NOMO-1 treated with dmso at 0.1 percent for 144 hours (cell line): Measurements from ENCODE around the gene PLEKHO2.

Experiments used
- DNase-seq: peaks from one replicate; lab custom pipeline; 2025; ENCODE audit not compliant: unreplicated experiment; lab: John Stamatoyannopoulos, UW

Gene PLEKHO2

DNA sequence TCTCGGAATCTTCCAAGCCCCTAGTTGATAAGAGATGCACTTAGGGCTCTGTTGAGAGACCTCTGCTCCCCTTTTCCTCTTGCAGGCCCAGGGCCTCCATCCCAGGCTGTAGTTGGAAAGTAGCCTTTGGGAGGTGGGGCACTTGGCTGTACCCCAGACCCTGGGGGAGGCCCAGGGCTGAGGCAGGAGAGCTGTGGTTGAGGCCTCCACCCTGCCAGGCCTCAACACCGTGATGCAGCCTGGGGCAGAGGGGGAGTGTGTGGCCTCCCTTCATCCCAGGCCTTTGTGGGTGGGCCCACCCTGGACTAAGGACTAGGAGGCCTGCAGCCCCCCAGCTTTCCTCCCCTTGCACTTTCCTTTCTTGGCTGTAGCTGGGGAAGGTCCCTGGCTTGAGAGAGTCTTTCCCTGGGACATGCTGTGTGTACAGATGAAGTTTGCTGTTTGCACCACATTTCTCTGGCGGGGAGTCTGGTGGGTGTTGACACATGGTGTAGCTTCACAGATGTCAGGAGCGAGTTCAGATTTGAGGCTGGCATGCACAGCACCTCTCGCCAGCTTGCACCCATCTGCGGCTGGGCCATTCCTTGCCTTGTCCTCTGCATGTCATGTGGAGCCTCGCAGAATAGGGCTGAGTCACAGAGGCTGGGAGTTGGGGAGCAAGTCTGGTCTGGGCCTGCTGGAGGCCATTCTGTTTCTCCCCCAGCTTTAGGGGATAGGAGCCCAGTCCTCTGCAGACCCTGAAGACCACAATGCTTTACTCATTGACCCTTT lies 13.7 kb downstream of the PLEKHO2 start:
- DNase-seq = no peak

DNA sequence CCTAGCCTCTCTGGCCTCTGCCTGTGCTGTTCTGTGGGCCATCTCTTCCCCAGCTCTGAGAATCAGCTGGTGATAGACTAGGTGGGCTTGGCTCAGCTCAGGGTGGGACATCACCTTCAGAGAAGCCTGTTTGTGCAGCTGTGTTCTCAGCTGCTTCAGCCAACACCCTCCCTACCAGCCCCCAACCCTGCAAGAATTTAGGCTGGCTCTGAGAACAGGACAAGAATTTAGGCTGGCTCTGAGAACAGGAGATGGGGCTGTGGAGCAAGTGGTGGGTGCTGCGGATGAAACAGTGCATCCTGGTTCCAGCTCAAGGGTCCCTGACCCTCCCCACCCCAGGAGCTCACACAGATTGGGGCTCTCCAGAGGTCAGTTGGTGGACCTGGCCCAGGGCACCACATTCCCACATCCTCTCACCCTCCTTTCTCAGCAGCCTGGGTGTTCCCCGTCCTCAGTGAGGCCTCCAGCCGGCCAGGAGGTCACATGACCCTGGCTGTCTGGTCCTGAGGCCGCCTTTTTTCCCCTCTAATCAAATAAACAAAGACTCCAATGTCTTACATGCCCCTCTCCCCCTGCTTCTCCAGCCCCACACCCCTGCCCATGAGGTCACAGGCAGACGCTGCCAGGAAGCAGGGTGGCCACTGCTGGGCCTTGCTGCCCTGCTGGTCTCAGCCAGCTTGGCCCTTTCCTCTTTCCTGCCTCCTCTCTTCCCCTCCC lies 14.9 kb downstream of the PLEKHO2 start:
- DNase-seq = no peak

DNA sequence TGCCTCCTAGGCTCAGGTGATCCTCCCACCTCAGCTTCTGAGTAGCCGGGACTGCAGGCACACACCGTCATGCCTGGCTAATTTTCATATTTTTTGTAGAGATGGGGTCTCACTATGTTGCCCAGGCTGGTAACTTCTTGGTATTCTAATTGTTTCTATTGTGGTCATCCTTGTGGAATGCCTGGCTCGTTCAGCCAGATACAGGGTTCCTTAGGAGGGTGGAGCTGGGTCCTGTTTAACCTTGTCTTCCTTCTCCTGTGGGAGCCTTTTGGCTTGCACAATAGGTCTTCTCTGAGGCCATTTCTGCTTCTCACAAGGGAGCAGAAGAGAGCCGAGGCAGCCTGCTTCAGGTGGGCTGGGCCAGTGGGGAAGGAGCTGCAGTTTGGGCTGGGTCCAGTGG lies 15.7 kb downstream of the PLEKHO2 start:
- DNase-seq = peak; percentile 23

DNA sequence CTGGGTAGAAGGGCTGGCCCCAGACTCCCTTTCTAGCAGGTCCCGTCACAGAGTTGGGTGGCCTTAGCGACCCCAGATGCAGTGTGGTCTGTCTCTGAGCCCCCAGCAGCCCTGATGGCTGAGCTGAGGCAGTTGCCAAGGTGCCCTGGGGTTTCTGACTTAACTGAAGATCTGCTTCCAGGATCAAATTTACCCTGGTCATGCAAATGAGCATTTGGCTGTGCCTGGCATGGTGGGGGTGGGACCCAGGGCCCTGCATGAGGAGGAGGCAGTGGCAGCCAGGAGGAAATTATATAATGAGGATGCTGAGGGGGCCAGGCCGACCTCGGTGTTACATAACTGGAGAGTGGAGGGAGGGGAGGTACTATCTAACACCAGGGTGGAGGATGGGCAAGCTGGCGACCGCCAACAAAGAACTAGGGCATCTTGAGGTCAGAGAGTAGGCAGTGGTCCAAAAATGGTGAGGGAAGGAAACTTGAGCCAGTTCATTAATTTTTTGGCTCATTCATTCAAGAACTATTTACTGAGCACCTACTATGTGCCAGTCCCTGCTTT lies 16.4 kb downstream of the PLEKHO2 start:
- DNase-seq = no peak

DNA sequence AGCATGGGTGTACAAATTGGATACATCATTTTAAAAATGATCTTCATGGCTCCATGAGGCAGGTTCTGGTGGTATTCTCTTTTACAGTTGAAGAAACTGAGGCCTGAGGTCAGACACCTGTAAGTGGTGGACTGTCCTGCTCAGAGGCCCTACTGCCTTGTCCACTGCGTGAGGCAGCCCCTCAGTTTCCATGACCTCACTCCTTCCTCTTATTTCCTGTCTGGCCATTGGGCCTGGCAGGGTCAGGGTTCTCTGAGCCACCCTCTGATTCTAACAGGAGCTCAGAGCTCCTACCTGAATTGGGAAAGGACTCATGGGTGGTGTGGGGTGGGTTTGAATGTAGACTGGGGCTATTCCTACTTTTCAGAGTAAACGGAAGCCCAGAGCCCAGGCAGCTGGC lies 17.5 kb downstream of the PLEKHO2 start:
- DNase-seq = no peak

DNA sequence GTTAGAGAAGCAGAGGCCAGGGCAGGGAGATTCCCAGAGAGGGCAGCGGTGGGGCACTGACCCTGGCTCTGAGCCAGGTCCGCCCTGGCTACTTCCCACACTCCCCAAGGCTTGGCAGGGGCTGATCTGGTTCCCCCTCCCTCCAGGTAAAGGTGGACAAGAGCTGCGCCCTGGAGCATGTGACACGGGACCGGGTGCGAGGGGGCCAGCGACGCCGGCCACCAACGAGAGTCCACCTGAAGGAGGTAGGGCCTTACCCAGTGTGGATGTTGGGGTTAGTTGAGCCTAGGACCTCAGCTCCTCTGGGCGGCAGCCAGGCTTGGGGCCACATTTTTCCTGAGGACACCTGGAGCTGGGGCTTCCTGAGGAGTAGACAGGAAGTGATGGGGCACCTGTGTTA lies 19.6 kb downstream of the PLEKHO2 start:
- DNase-seq = no peak

DNA sequence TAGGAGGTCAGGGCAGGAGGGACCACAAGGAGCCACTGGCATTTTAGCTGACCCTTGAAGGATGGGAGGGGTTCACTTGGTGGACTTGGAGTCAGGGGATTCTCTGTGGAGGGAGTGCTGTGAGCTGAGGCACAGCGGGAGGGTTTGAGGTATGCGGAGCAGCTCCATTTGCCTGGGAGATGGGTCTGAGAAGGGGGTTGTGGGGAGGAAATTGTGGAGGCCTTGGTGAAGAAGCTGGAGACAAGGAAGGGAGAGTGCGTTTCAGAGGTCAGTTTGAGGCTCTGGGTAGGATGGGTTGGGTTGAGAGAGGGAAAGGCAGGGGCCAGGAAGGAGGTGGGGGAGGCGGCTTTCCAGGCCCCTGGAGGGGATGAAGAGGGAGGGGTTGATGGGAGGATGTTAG lies 20.2 kb downstream of the PLEKHO2 start:
- no peak for DNase-seq

DNA sequence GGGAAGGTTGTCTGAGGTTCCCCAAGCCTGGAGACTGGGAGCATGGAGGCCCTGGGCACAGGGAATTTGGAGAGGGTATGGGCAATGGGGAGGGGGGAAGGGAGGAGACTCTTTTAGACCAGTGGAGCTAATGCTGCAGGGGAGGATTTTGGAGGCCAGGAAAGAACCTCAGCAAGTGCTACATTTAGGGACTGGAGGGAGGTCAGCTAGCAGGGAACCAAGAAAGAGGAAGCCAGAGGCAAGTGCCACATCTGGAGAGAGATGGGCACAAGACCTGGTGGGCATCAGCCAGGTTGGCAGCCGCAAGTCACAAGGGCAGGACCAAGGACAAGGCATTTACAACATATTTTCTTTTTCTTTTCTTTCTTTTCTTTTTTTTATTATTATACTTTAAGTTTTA lies 20.7 kb downstream of the PLEKHO2 start:
- no peak for DNase-seq

DNA sequence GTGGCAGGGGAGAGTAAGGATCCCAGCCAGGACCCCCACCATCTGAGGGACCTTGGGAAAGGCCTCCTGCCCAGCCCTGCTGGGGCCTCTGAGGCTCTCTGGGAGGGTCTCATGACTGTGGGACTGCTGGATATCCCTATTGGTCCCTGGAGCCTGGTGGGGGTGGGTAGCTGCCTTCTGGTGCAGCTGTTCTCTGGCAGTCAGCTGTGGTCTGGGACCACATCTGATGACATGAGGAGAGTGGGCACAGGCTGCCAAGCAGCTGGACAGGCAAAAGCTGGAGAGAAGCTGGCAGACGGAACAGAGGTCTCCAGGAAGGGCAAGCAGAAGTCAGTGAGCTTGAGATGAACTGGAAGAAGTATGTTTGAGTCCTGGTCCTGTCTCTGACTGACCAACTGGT lies 22.4 kb downstream of the PLEKHO2 start:
- no peak for DNase-seq

DNA sequence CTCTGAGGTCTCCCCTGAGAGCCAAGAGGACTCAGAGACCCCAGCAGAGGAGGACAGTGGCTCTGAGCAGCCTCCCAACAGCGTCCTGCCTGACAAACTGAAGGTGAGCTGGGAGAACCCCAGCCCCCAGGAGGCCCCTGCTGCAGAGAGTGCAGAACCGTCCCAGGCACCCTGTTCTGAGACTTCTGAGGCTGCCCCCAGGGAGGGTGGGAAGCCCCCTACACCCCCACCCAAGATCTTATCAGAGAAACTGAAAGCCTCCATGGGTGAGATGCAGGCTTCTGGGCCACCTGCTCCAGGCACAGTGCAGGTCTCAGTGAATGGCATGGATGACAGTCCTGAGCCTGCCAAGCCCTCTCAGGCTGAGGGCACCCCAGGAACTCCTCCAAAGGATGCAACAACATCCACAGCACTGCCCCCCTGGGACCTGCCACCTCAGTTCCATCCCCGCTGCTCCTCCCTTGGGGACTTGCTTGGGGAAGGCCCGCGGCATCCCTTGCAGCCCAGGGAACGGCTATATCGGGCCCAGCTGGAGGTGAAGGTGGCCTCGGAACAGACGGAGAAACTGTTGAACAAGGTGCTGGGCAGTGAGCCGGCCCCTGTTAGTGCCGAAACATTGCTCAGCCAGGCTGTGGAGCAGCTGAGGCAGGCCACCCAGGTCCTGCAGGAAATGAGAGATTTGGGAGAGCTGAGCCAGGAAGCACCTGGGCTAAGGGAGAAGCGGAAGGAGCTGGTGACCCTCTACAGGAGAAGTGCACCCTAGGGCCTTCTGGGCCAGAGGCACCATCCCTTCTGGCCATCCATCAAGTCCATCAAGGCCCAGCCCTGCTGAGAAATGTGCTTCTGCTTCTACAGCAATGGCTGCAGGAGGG lies 23.6 kb downstream of the PLEKHO2 start:
- no peak for DNase-seq

DNA sequence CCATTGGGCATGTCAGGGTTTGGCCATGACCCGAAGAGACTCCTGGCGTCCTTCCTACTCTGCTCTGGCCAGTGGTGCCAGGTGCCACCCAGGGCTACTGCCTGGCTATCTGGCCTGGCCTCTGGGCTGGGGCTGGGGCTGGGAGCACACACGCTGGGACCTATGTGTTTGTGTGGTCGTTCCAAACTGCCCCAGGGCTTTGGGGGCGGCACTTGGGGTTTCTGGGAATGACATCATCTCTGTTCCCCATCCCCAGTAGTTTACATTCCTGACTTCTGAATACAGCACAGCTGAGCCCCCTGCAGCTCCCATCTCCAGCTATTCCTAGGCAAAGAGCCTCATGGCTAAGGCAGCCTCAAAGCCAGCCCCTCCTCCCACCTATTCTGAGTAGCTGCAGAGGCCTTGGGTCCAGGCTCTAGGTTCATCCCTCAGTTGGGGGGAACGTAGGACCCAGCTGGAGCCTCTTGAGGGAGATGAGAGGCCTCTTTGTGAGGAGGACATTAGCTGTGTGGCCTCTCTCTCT lies 24.3 kb downstream of the PLEKHO2 start:
- DNase-seq = no peak

DNA sequence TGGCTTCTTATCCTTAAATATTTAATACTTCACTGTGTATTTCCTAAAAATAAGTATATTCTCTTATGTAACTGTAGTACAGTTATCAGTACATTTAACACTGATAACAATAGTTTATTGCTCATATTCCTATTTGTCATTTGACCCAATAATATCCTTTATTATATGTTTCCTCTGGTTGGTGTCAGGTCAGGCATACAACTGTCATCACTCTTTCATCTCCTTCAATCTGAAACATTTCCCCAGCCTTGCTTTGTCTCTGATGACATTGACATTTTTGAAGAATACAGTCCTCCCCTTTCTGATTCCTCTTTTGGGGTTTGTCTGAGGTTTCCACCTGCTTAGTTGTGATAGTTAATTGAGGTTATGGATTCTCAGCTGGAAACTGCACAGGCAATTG lies 27.8 kb downstream of the PLEKHO2 start:
- no peak for DNase-seq

DNA sequence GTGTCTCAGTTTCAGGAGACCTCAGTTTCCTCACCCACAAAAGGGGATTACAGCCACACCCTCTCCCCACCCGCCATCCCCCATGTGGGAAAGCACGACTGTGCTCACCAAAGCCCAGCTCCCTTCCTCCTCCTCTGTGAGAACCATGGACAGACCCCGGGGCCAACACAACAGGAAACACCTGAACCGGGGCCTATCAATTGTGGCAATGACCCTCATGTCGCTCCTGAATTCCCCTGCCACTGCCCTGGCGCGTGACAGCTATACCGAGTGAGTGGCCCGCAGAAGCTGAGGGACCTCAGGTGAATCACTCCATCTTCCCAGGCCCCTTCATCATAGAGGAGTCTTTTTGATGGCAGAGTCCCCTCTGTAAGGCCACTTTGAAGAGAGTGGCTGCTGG lies 28.6 kb downstream of the PLEKHO2 start:
- no peak for DNase-seq

DNA sequence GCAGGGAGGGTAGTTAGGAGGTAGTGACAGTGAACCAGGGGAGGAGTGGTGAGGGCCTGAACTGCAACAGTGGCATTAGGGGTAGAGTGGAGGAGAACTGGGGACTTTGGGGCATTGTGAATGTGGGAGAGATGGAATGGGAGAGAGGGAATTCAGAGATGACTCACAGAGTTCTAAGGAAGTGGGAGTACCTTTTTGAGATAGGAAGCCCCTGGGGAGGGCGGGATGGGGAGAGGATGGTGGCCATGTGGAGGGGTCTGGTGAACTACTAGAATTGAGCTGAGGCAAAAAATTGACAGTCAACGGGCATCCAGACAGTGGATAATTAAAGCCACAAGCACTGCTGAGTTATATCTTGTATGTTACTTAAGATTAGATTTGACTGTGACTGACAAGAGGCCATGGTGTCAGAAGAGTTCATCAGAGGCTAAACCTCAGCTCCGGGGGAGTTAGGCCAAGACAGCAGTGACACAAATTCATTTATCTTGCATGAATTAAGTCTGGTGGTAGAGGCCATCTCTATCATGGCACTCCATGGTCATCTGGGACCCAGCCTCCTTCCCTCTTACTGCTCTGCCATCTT lies 34.0 kb downstream of the PLEKHO2 start:
- DNase-seq = no peak

DNA sequence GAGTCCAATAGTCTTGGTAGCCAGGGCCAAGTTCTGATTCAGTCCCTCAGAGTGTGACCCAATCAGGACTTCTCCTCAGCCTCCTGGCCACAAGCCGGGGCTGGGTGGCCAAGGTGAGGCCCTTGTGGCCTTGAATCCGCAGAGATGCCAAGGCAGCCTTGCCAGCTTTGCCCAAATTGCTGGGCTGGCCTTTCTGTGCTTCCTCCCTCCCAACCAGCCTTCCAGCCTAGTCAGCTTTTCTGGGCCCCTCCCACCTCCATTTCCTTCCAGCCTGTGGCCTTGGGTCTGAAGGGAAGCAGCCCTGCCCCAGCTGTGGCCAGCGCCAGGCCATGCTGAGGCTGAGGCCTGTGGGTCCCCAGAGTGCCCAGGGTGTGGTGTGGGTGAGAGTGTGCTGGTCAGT lies 35.7 kb downstream of the PLEKHO2 start:
- peak; percentile 79 for DNase-seq

DNA sequence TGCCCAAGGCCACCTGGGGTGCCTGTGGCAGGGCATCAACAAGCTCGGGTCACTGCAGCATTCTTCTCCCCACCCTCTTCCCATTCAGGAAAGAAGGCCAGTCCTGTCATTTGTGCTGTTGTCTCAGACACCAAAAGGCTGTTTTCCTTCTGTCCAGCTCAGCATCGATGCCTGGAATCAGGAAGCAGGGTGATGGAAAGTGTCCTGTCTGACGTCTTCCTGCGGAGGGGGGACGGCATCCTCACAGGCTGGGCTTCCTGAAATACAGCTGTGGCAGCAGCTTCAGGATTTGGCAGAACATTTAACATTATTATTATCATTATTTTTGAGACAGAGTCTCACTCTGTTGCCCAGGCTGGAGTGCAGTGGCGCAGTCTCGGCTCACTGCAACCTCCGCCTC lies 37.0 kb downstream of the PLEKHO2 start:
- DNase-seq = no peak

DNA sequence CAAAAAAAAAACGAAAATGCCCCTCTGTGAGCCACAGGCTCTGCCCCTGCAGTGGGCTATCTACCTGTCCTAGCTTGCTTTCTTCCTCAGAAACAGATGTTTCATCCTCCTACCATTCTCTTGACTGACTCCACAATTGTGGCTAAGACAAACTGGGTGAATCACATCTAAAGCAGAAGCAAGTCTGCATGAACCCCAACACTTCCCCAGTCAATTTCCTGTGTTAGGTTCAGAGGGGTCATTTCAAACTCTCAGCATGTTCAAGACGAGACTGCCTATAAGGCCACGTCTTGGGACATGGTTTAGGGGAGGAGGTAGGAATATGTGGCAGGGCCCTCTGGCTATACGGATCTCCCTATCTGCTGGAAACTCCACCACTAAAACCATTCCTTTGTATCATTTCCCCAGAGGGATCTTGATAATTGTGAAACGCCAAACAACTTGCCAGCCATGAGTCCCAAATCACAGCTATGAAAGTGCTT lies 41.4 kb downstream of the PLEKHO2 start:
- peak; percentile 54 for DNase-seq

DNA sequence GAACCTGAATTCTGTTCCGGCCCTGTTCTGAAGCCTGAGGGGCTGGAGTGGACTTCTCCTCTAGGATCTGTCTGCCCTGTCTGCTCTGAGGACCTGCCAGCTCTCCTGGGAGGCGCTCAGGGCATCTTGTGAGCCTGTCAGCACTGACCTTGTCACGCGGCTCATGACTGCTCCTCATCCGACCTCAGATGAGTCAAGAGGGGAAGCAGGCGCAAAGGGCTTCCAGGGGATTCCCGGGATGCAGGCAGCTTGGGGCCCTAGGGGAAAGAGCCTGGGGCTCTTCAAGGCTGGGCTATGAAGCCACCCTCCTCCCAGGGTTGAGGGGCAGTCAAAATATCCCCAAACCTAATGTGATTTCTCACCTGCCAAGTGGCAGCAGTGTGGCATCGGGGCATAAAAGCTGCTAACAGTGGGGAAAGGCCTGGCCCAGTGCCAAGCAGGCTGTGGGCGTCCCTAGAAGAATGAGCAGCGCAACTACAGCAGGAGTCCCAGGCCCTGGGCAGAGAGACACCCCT lies 42.3 kb downstream of the PLEKHO2 start:
- DNase-seq = no peak

DNA sequence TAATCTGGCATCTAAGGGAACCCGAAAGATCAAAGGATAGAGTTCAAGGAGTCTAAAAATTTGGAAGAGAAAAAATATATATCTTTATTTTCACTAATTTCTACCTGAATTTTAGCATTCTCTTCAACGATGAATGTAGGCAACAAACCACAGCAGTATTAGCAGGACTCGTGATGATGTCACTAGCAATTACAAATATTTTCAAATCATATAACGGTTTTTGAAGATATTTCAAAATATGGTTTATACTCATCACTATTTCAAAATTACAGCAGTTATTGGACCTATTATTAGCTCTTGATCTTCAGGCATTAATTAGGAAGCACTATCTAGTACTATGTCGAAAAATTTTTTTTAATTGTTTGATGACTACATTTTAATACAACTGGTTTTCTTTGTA lies 43.0 kb downstream of the PLEKHO2 start:
- no peak for DNase-seq

DNA sequence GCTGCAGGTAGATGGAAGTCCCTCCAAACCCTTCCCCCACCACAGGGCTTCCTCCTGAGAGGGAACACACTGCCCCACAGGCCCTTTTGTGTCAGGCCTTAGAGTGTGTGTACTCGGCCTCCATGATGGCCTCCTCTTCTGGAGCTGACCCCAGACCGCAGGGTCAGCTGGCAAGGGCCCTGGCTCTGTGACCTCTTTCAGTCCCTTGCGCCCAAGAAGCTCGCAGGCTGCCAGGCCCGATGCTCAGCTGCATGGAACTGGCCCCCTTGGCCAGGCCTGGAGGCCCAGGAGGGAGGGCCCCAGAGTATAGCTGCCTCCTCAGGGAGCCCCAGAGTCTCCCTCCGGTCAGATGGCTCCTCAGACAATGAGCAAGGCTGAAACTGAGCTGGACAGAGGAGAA lies 46.6 kb downstream of the PLEKHO2 start:
- no peak for DNase-seq
